Stimulated activated CD8-positive, alpha-beta memory T cell treated with anti-CD3 and anti-CD28 coated beads, Interleukin-12 subunit alpha, Interleukin-12 subunit beta, amount 100 ng/mL, for 24 hours (primary cell): ENCODE data around the gene BRPF3.
"Not testable (repeated sequence)": the region's sequence is repeated elsewhere in the genome, so short reads cannot be mapped to it uniquely, and the experiment has no call there.

ENCODE experiments used
- DNase-seq: peaks from one replicate; pipeline ENCODE4 v3.0.0-alpha.2; 2020; ENCODE audit errors: extremely low read depth

BRPF3 gene

GRCh38 chr6:36200154-36200891 is 3.8 kb downstream of the BRPF3 start:
- no peak for DNase-seq

GRCh38 chr6:36200998-36201596 is 4.6 kb downstream of the BRPF3 start:
- no peak for DNase-seq

- no peak for DNase-seq
Observed at GRCh38 chr6:36201612-36202011, 5.1 kb downstream of the BRPF3 start.

GRCh38 chr6:36202101-36202500 is 5.6 kb downstream of the BRPF3 start:
- no peak for DNase-seq

GRCh38 chr6:36204068-36204753 is 7.7 kb downstream of the BRPF3 start:
- DNase-seq = no peak

- DNase-seq = no peak
Observed at GRCh38 chr6:36207155-36207554, 10.6 kb downstream of the BRPF3 start.

- DNase-seq = no peak
Observed at GRCh38 chr6:36209606-36210005, 13.1 kb downstream of the BRPF3 start.

- no peak for DNase-seq
Observed at GRCh38 chr6:36210182-36210581, 13.6 kb downstream of the BRPF3 start.

GRCh38 chr6:36210886-36211595 is 14.5 kb downstream of the BRPF3 start:
- DNase-seq = no peak

GRCh38 chr6:36216559-36216958 is 20.0 kb downstream of the BRPF3 start:
- no peak for DNase-seq

- DNase-seq = no peak
Observed at GRCh38 chr6:36217188-36217587, 20.6 kb downstream of the BRPF3 start.

GRCh38 chr6:36217946-36218345 is 21.4 kb downstream of the BRPF3 start:
- no peak for DNase-seq

- not testable (repeated sequence) for DNase-seq
Observed at GRCh38 chr6:36218516-36218915, 22.0 kb downstream of the BRPF3 start.

- DNase-seq = no peak
Observed at GRCh38 chr6:36219081-36219480, 22.5 kb downstream of the BRPF3 start.

GRCh38 chr6:36220226-36220625 is 23.7 kb downstream of the BRPF3 start:
- DNase-seq = no peak

GRCh38 chr6:36221674-36222073 is 25.1 kb downstream of the BRPF3 start:
- DNase-seq = no peak

- DNase-seq = no peak
Observed at GRCh38 chr6:36222924-36223323, 26.4 kb downstream of the BRPF3 start.

- no peak for DNase-seq
Observed at GRCh38 chr6:36223706-36224105, 27.2 kb downstream of the BRPF3 start.

GRCh38 chr6:36224918-36225461 is 28.4 kb downstream of the BRPF3 start:
- DNase-seq = no peak

GRCh38 chr6:36226438-36227047 is 30.0 kb downstream of the BRPF3 start:
- DNase-seq = no peak

GRCh38 chr6:36227379-36228228 is 31.1 kb downstream of the BRPF3 start:
- DNase-seq = no peak
